Lower leg skin (tissue), 3 donors: ENCODE data around the gene OSBP2.

Source experiments
- CTCF ChIP-seq, 3 donors: fragments of 450-650 bp; IDR thresholded peaks; one replicate each; pipeline ENCODE4 v1.5.1; 2016; ENCODE audit warnings: antibody characterized with exemption in 3 of 3, mild to moderate bottlenecking in 3 of 3, moderate library complexity in 2 of 3
- POLR2A ChIP-seq, 2 donors: fragments of 450-650 bp; IDR thresholded peaks; one replicate each; pipeline ENCODE4 v1.6.1; 2016 to 2017; ENCODE audit warnings: antibody characterized with exemption in 2 of 2, mild to moderate bottlenecking in 1 of 2, moderate library complexity in 1 of 2

- no peak for TF ChIP-seq CTCF (IDR thresholded peaks at IDR 0.05)
- TF ChIP-seq POLR2A (IDR thresholded peaks at IDR 0.05) = no peak
Measured at GRCh38 chr22:30770716-30771115, 76.0 kb downstream of the OSBP2 start.
